Activated CD8-positive, alpha-beta memory T cell treated with anti-CD3 and anti-CD28 coated beads, Interleukin-2, amount 50 U/mL, for 4 hours (primary cell): ENCODE measurements around the gene SPATA22.
"Not testable (repeated sequence)": the region's sequence is repeated elsewhere in the genome, so short reads cannot be mapped to it uniquely, and the experiment has no call there.

ENCODE experiments used
- DNase-seq: peaks from one replicate; pipeline ENCODE4 v3.0.0-alpha.2; 2020

SPATA22 gene, protein sequence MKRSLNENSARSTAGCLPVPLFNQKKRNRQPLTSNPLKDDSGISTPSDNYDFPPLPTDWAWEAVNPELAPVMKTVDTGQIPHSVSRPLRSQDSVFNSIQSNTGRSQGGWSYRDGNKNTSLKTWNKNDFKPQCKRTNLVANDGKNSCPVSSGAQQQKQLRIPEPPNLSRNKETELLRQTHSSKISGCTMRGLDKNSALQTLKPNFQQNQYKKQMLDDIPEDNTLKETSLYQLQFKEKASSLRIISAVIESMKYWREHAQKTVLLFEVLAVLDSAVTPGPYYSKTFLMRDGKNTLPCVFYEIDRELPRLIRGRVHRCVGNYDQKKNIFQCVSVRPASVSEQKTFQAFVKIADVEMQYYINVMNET

DNA sequence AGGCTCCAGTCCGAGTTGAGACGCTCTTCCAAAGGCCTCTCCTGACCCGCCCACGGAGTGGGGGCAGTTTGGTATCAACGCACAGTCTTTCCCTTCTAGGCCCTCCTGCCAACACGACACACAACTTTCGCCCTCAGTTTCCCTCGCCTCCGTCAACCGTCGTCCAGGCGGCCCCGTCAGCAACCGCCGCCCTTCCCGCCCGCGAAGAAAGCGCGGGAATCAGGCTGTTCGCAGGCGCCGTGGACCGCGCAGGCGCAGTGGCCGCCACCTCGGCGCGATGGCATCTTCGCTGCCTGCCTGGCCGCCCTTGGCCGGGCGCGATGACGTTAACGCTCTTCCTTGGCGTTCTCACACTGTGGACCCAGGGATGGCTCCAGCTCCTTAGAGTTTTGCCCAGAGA is at the start of gene SPATA22:
Gene SPATA22 (minus strand): TSS at position 221 of the 400 bp plus-strand sequence. CDS start 2,494 bp downstream, outside the sequence.
- DNase-seq, result no peak

DNA sequence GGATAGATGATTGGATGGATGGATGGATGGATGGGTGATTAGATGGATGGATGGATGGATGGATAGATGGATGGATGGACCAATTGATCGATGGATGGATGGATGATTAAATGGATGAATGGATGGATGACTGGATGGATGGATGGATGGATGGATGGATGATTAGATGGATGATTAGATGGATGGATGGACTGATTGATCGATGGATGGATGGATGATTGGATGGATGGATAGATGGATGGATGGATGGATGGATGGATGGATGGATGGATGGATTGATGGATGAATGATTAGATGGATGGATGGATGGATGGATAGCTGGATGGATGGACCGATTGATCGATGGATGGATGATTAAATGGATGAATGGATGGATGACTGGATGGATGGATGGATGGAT is 47.9 kb upstream of the SPATA22 start:
- not testable (repeated sequence) for DNase-seq

DNA sequence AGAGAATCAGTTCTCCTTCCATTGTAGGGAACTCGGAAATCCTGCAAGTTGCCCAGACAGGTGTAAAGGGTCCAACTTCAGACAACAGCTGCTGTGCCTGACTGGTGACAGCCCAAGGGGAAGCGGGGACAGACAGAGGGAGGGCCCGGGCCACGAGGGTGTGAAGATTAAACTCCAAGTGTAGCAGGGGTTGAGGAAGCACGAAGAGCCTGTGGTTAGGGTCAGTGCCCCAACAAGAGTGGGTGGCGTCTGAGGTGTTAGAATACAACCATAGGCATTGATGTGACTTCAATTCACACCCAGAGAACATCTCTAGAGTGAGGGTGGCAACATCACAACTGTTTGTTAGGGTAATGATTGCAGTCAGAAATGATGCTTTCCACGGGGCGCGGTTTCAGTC is 43.3 kb upstream of the SPATA22 start:
- DNase-seq, result no peak

DNA sequence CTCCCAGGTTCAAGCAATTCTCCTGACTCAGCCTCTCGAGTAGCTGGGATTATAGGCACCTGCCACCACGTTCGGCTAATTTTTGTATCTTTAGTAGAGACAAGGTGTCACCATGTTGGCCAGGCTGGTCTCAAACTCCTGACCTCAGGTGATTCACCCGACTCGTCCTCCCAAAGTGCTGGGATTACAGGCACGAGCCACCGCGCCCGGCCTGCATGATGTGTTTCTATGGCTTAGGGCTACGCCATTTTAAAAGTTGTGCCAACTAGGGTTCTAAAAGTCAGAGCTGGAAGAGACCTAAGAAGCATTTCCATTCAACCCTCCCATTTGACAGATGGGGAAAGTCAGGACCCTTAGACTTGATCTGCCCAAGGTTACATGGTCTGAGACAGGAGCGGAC is 42.5 kb upstream of the SPATA22 start:
- DNase-seq, result not testable (repeated sequence)

DNA sequence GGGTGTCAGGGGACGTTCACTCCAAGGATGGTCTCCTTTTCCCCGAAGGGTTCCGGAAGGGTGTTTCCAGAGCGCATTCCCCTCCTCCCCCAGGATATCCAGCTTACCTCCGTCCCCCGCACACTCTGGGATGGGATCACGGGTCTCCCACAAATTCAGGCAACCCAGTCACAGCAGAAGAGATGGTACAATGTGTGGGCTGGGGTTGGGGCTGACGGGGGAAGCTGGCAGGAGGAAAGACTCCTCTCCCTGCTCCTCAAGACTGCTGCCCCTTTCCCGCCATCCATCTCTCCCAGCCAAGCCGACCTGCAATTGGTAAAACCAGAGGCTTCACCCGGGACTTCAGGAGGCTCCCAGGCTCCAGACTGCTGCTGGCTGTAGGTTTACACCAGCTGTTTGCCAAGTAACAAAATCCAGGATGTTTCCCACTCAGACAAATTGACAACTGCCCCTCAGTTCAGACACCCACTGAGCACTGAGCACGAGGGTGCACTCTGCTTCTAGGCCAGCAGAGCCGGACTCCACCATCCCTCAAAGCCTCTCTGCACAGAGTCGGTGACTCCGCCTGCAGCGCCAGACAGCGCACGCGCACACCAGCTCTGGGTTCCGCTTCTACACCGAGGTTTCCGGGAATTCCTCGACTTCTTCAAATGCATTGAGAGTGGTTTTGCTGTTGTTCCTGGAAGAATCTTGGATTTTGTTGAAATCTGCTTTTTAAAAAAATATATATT is 41.9 kb upstream of the SPATA22 start:
- no peak for DNase-seq

DNA sequence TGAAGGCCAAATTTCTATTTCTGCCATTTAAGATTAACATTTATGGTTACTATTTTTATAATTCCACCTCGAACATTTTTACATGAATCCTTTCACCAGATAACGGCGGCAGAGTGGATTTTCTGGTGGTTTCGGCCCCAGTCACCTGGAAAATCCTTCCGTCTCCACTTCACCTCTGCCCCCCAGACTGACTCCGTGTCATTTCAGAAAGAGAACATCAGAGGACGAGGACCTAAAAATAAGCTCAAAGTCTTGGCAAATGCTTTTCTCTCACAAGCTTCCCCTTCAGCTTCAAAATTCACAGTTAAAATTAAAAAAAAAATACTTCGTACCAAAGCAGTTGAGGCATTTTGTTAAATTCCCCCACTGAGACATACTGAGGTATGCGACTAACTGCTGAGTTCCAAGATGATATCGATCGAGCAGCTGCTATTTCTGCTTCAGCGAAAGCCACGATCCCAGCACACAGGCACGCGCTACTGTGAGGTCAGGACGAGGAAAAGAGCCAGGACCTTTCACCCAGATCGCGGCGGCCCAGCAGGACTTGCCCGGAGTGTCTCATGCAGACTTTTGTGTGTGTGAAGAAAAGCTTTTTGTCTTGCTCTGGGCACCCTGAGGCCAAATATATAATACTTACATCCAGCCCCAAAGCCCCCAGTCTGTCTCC is 41.0 kb upstream of the SPATA22 start:
- DNase-seq, result no peak

DNA sequence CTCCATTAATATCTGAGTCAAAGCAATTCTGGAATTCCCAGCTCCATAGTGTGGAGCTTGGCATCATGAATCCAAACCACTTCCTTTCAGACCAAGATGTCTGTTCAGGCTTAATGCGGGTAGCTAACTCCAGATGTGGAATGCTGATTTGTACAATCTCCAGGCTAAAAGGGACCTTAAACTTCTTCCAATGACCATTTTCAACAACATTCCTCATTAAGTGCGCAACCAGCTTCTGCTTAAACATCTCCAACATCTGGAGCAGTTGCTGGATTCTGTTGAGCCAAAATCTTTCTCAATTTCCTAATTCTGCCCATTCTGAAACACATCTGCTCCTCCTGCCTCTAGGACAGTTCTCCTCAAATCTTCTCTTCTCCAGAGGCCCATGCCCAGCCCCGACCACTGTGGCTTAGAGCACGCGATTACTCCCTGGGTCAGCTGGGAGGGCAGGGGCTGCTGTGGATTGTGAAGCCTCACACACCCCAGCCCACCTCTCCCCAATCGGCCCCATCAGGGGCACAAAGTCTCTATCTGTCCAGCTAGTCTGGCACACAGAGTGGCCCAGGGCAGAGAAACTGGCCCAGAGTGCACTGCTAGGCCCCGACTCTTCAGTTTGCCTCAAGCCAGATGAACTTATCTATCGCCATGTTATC is 40.4 kb upstream of the SPATA22 start:
- DNase-seq, result no peak

DNA sequence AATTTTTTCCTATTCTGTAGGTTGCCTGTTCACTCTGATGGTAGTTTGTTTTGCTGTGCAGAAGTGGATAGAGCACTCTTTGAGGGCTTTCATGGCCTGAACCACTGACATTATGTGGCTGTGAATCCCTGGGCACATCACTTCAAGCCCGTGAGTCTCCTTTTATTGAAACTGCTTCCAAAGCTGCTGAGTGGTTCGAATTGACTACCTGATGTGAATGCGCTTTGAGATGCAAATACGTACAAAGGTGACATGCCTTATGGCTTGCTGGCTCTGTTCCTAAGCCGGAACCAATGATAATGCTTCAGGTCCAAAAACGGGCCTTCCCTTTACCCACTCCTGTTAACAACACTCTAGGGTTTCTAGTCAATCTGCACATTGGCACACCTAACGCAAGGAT is 38.5 kb upstream of the SPATA22 start:
- DNase-seq, result no peak

DNA sequence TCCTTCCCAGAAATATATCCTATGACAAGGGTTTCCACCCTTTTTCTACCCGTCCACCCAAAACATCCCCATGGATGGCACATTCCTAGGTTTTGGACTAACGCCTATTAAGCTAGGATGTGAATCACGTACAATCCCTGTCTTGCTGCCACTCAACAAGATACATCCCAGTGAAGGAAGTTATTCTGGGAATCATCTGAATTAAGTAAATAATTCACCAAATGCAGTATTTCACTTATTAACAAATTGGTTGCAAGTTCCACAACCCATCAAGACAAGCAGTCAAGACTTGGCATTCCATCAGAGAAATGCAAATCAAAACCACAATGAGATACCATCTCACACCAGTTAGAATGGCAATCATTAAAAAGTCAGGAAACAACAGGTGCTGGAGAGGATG is 36.2 kb upstream of the SPATA22 start:
- no peak for DNase-seq

DNA sequence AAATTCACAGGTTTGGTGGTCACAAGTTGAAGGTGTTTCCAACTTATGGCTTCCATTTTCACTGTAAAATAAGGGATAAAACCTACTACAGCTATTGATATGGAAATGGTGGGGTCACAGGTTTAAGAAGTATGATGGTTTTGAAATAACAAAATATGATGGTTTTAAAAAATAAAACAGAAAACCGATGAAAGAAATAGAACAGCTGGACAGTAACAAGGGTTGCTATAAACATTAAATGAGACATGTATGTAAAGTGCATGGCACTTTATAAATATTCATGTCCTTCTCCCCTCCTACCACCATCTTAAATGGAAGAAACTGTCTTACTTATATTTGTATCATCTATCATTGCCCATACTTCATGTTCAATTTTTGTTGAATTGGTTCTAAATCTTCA is 35.5 kb upstream of the SPATA22 start:
- no peak for DNase-seq

DNA sequence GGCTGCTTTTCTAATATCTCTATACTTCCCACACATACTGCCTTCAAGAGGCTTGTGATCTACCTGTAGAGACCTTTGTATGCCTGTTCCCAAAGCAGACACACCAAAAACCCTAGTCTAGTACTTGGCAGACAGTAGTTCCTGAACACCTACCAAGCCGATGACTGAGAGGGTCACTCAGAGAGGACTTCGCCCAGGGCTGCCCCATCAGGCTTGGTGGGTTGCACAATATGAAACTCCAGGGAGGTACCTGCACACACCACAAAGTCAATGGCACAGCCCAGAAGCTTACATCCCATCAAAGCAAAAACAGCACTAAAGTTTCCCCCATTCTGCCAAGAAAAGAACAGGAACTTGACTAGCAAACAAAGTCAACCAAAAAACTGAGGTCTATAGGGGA is 34.4 kb upstream of the SPATA22 start:
- DNase-seq, result no peak

DNA sequence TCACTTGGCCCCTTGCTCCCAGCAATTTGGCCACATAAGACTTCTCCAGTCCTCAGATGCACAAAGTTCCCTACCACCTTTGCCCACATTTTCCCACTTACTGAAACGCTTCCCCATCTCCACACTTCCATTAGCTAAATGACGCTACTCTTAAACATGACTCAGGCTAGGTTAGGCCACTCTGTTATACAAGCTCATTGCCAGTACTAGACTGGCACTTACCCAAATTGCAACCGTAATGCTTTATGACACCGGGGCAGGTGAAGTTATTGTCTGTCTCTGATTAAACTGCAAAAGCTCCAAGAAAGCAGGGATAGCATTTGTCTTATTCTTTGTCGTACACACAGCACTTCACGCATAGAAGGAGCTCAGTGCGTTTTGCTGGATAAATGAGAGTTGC is 33.4 kb upstream of the SPATA22 start:
- no peak for DNase-seq

DNA sequence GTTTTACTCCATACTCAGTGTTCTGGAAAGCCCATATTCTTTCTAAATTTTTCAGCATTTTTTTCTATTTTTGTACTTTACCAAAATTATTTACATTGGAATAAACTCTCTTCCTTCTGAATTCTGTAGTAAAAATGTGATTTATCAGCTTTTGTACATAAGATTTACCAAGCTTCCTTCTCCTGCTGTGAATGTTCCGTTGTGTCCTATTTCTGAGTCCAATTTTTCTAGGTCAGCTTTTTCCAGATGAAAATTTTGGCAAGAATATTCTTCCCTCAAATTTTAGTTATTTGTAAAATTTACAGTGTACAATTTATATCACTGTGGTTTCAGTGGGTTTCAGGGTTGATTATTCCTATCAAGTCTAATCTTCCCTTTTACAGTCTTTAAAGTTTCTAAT is 31.7 kb upstream of the SPATA22 start:
- no peak for DNase-seq

DNA sequence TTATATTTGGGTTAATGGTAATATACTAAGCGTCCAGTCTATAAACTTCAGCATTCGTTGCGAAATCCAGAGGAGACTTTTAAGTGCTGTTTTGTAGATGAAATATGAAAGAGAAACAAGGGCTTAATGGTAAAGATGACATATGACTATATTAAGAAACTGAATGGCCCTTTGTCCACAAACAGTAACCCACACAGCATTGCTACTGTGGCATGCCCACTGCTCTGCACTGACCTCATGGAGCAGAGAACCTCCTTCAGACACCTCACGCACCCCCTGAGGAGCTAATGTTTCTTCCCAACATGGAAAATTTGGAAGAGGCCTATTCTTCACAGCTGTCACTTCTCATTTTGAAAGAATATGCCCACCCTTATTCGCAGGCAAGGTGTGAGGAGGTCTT is 30.8 kb upstream of the SPATA22 start:
- DNase-seq, result no peak

DNA sequence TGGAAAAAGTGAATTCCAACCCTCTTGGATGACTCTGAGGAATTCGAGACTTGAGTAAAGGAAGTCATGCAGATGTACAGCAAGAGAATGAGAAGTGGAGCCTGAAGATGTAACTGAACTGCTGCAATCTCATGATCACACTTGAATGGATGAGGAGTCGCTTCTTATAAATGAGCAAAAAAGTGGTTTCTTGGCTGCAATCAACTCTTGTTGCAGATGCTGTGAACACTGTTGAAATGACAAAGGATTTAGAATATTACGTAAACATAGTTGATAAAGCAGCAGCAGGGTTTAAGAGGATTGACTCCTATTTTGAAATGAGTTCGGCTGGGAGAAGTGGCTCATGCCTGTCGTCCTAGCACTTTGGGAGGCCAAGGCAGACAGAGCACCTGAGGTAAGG is 29.7 kb upstream of the SPATA22 start:
- no peak for DNase-seq

DNA sequence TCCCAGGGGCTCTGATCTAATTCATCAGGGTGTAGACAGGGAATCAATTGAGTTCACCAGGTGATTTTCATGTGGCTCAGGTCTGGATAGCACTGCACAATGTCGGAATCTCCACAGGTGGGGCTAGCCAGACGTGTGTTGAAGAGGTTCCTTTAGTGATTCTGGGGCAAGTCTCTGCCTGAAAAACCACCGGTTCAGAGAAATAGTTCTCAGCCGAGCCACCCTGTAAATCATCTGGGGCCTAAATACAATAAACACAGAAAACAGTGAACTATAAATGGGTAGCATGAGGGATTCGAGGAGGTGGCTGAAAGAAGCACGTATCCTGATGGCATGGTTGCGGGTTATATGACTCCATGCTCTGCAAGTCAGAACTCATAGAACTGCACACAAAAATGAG is 25.5 kb upstream of the SPATA22 start:
- no peak for DNase-seq

DNA sequence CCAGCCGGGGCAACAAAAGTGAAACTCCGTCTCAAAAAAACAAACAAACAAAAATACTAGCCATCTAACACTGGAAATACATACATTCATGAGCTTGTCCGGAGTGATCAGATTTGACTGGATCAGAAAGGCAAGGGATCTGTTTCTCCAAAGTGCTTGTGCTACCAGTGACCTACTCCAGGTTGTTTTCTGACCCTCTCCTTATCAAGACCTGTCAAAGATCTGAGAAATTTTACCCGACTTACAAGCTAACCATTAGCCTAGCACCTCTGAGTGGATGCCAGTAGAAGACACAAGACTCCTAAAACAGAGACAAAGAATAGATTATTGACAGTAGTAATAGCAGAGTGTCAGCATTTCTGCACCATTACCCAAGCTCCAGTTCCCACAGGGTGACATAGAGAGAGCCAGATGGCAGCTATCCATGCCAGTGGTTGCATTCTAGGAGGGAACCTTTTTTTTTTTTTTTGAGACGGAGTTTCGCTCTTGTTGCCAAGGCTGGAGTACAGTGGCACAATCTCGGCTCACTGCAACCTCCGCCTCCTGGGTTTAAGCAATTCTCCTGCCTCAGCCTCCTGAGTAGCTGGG is 14.0 kb upstream of the SPATA22 start:
- no peak for DNase-seq

DNA sequence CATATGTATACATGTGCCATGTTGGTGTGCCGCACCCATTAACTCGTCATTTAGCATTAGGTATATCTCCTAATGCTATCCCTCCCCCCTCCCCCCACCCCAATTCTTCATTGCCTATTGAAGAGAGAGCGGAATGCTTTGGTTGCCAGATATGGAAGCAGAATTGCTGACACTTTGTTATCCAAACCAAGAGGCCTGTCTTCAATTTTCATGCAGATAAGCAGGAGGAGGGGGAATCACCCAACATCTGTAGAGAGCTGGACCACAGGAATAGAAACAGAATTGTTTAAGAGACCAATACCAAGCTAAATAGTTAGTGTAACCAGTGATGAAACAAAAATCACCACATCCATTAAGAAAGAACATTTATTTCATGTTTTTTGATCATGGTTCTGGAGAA is 11.2 kb upstream of the SPATA22 start:
- DNase-seq, result no peak

DNA sequence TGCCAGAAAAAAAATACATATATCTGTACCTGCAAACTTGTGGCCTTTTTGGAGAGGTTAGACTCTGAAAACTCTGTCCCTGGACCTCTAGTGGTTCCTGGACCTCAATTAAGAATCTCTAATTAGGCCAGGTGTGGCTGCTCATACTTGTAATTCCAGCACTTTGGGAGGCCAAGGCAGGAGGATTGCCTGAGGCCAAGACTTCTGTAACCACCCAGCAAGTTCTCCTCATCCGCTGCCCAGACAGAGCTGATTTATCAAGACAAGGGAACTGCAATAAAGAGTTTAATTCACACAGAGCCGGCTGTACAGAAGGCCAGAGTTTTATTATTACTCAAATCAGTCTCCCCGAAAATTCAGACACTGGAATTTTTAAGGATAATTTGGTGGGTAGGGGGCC is 8.4 kb upstream of the SPATA22 start:
- no peak for DNase-seq

DNA sequence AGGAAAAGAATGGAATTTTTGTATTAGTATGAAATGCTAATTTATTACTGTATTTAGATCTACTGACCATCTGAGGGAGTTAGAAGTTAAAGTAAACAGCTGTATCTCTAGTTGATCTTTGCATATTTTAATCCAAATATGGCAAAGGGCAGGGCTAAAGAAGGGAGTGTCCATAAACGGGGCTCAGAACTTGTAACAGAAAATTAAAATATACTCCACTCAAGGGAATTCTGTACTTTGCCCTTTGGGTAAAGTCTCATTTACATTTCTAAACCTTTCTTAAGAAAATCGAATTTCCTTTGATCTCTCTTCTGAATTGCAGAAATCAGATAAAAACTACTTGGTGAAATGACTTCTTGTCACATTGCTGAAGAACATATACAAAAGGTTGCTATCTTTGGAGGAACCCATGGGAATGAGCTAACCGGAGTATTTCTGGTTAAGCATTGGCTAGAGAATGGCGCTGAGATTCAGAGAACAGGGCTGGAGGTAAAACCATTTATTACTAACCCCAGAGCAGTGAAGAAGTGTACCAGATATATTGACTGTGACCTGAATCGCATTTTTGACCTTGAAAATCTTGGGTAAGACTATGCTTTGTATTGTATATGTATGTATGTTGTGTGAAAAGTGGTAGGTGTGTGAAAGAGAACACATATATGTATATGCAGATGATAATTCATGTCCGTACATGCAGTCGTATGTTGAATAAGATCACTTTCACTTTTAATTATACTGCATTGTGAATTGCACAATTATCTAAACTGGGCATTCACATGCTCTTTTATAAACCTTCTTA is 4.4 kb upstream of the SPATA22 start, which contains the start of gene ASPA:
Gene ASPA (plus strand): TSS at position 186 of the 799 bp plus-strand sequence. CDS start 163 bp downstream, at position 349.
- DNase-seq, result no peak

DNA sequence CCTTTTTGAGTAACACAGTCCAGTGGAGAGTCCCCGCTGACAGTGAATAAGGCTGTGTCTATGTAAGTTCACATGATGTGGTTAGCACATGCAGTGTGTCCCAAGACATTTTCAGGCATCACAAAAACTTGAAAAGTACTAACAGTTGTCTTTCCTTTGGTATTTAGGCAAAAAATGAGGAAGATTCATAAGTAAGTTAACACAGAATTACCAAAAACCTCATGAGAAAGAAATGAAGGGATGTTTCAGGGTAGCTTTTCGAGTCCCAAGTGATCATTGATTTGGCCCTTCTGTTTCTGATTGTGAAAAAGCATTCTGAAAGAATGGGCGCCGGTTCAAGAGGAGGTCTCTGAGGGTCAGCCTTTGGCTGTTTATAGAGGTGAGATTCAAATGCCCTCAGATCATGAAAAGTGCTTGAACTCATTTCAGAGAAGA is 3.6 kb upstream of the SPATA22 start:
- no peak for DNase-seq

DNA sequence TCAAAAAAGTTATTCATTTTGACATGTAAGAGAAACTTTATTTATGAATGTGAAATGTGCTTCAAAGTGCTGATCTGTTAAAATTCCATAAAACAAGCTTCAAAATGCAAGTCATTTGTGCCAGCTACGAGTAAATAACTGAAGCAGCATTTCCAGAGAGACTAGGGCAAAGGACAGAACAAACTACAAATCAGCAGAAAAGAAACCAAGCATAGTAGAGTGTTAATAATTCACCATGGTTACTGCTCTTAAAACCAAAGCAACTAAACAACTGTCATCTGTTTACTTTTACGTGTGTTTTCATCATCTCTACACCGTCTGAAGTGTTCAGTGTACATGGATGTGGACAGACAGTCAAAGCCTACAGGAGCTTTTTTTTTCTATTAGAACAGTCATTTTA is 2.6 kb upstream of the SPATA22 start:
- no peak for DNase-seq
